Measurements from ENCODE around the gene KCNQ4.

KCNQ4 gene

DNA sequence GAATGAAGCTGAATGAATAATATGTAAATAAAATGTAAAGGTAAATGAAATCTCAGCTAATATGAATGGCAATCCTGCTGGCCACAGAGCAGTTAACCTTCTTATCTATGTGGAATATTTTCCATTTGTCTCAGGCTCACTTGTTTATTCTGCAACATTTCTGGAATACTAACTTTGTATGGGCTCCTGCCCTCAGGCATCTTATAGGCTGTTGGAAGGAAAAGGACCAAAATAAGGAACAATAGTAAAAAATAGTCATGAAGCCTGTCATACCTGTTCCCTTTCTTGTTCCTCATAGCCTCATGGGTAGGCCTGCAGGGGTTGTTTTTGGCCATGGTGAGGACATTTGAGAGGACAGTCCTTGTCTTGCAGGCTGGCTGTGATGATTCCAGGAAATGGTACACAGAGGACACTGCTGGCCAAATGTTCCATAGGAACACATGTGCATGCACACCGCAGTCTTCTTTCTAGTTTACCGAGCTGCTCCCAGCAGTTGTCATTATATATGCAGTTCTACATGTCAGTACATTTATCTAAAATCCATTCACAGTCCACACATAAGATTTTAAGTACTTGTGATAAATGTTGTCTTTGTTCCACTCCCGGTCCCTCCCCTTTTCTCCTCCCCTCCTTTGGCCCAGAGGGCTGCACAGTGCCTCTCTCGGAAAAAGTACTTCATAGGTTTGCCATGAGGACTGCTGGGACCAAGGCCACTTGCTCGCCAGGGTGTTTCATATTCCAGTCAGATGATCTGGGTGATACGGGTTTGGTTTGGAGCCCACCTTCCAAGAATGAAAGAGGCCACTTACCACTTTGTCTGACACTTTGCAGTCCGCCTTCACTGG is 15.2 kb upstream of the KCNQ4 start (continued):
- TF ChIP-seq, protein P1, sequence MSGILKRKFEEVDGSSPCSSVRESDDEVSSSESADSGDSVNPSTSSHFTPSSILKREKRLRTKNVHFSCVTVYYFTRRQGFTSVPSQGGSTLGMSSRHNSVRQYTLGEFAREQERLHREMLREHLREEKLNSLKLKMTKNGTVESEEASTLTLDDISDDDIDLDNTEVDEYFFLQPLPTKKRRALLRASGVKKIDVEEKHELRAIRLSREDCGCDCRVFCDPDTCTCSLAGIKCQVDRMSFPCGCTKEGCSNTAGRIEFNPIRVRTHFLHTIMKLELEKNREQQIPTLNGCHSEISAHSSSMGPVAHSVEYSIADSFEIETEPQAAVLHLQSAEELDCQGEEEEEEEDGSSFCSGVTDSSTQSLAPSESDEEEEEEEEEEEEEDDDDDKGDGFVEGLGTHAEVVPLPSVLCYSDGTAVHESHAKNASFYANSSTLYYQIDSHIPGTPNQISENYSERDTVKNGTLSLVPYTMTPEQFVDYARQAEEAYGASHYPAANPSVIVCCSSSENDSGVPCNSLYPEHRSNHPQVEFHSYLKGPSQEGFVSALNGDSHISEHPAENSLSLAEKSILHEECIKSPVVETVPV (CRISPR knock-in tag; IDR thresholded peaks at IDR 0.05), result no peak
- no peak for TF ChIP-seq TCF4 (CRISPR knock-in tag; IDR thresholded peaks at IDR 0.05; ENCODE audit: borderline replicate concordance)
- TF ChIP-seq, protein P2, sequence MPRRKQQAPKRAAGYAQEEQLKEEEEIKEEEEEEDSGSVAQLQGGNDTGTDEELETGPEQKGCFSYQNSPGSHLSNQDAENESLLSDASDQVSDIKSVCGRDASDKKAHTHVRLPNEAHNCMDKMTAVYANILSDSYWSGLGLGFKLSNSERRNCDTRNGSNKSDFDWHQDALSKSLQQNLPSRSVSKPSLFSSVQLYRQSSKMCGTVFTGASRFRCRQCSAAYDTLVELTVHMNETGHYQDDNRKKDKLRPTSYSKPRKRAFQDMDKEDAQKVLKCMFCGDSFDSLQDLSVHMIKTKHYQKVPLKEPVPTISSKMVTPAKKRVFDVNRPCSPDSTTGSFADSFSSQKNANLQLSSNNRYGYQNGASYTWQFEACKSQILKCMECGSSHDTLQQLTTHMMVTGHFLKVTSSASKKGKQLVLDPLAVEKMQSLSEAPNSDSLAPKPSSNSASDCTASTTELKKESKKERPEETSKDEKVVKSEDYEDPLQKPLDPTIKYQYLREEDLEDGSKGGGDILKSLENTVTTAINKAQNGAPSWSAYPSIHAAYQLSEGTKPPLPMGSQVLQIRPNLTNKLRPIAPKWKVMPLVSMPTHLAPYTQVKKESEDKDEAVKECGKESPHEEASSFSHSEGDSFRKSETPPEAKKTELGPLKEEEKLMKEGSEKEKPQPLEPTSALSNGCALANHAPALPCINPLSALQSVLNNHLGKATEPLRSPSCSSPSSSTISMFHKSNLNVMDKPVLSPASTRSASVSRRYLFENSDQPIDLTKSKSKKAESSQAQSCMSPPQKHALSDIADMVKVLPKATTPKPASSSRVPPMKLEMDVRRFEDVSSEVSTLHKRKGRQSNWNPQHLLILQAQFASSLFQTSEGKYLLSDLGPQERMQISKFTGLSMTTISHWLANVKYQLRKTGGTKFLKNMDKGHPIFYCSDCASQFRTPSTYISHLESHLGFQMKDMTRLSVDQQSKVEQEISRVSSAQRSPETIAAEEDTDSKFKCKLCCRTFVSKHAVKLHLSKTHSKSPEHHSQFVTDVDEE (CRISPR knock-in tag; IDR thresholded peaks at IDR 0.05), result no peak

DNA sequence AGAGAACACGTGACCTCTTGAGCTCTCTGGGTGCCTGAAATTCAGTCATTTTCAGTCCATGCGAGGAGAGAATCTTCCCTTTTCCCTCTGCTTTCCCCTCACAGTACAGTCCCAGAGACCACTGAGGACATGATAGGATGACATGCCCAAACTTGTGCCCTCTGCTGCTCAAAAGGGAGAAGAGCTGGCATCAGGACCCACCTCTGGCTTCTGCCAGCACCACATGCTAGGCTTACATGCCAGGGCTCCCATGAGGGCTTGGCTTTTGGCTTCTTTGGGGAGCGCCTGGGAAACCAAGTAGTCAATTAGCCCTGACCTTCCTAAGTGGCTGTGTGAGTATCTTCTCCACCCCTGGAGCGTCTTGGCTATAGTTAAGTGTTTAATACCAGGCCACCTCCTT is 13.8 kb upstream of the KCNQ4 start:
- TF ChIP-seq ISL1 (CRISPR knock-in tag; IDR thresholded peaks at IDR 0.05), result no peak
- TF ChIP-seq CSDC2 (CRISPR knock-in tag; IDR thresholded peaks at IDR 0.05), result no peak
- no peak for TF ChIP-seq ZFP3 (CRISPR knock-in tag; IDR thresholded peaks at IDR 0.05)
- TF ChIP-seq, protein P2 (CRISPR knock-in tag; IDR thresholded peaks at IDR 0.05), result no peak
- TF ChIP-seq ARNTL (CRISPR knock-in tag; IDR thresholded peaks at IDR 0.05; ENCODE audit: borderline replicate concordance, low read depth), result no peak
- TF ChIP-seq ZNF70 (CRISPR knock-in tag; IDR thresholded peaks at IDR 0.05), result no peak
- TF ChIP-seq GLIS3 (CRISPR knock-in tag; IDR thresholded peaks at IDR 0.05), result no peak
- no peak for TF ChIP-seq ZC3H10 (CRISPR knock-in tag; IDR thresholded peaks at IDR 0.05)
- no peak for TF ChIP-seq BACH2 (CRISPR knock-in tag; IDR thresholded peaks at IDR 0.05; ENCODE audit: borderline replicate concordance)
- TF ChIP-seq RARB (CRISPR knock-in tag; IDR thresholded peaks at IDR 0.05), result no peak
- TF ChIP-seq OSR1 (CRISPR knock-in tag; IDR thresholded peaks at IDR 0.05), result no peak
- TF ChIP-seq, protein P3, sequence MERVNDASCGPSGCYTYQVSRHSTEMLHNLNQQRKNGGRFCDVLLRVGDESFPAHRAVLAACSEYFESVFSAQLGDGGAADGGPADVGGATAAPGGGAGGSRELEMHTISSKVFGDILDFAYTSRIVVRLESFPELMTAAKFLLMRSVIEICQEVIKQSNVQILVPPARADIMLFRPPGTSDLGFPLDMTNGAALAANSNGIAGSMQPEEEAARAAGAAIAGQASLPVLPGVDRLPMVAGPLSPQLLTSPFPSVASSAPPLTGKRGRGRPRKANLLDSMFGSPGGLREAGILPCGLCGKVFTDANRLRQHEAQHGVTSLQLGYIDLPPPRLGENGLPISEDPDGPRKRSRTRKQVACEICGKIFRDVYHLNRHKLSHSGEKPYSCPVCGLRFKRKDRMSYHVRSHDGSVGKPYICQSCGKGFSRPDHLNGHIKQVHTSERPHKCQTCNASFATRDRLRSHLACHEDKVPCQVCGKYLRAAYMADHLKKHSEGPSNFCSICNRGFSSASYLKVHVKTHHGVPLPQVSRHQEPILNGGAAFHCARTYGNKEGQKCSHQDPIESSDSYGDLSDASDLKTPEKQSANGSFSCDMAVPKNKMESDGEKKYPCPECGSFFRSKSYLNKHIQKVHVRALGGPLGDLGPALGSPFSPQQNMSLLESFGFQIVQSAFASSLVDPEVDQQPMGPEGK (CRISPR knock-in tag; IDR thresholded peaks at IDR 0.05; ENCODE audit: borderline replicate concordance), result no peak
- no peak for TF ChIP-seq PPARA (CRISPR knock-in tag; IDR thresholded peaks at IDR 0.05; ENCODE audit: borderline replicate concordance)
- TF ChIP-seq TOX (CRISPR knock-in tag; IDR thresholded peaks at IDR 0.05; ENCODE audit: borderline replicate concordance), result no peak
- TF ChIP-seq ZNF8 (CRISPR knock-in tag; IDR thresholded peaks at IDR 0.05), result no peak
- TF ChIP-seq, protein P4, sequence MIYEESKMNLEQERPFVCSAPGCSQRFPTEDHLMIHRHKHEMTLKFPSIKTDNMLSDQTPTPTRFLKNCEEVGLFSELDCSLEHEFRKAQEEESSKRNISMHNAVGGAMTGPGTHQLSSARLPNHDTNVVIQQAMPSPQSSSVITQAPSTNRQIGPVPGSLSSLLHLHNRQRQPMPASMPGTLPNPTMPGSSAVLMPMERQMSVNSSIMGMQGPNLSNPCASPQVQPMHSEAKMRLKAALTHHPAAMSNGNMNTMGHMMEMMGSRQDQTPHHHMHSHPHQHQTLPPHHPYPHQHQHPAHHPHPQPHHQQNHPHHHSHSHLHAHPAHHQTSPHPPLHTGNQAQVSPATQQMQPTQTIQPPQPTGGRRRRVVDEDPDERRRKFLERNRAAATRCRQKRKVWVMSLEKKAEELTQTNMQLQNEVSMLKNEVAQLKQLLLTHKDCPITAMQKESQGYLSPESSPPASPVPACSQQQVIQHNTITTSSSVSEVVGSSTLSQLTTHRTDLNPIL (CRISPR knock-in tag; IDR thresholded peaks at IDR 0.05; ENCODE audit: low read depth), result no peak

More for the DNA sequence above, 13.8 kb upstream of the KCNQ4 start:
- peak; percentile 62 for ATAC-seq
